ENCODE results near the gene COQ8A.

DNA sequence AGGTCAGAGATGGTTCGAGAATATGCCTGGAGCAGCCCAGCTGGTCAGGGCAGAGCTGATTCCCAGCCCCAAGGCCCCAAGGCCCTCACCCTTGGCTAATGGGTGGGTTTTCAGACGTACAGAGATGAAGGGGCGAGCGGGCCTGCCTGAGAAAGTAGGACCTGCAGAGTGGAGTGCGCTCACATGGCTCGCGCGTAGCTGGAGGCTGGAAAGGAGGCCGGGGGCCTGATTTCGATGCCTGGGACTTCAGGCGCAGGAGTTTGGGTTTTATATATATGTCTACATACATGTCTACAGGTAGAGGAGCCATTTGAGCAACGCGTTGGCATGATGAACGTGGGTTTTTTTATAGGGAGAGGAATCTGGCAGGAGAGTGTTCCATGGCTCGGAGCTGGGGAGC is 8.9 kb downstream of the COQ8A start:
- TF ChIP-seq, protein P1, sequence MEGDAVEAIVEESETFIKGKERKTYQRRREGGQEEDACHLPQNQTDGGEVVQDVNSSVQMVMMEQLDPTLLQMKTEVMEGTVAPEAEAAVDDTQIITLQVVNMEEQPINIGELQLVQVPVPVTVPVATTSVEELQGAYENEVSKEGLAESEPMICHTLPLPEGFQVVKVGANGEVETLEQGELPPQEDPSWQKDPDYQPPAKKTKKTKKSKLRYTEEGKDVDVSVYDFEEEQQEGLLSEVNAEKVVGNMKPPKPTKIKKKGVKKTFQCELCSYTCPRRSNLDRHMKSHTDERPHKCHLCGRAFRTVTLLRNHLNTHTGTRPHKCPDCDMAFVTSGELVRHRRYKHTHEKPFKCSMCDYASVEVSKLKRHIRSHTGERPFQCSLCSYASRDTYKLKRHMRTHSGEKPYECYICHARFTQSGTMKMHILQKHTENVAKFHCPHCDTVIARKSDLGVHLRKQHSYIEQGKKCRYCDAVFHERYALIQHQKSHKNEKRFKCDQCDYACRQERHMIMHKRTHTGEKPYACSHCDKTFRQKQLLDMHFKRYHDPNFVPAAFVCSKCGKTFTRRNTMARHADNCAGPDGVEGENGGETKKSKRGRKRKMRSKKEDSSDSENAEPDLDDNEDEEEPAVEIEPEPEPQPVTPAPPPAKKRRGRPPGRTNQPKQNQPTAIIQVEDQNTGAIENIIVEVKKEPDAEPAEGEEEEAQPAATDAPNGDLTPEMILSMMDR (IDR thresholded peaks at IDR 0.05), result no peak
- TF ChIP-seq EZH2 (IDR thresholded peaks at IDR 0.05) (no peak), EZH2phosphoT487 (IDR thresholded peaks at IDR 0.05) (no peak)
